PC-9 (cell line): Measurements from ENCODE around the gene UTF1. TPM values are rescaled to one million over a fixed set of nuclear protein-coding genes. Genes with fewer than 3 reads are reported as not detected.

Experiments used
- BruUV-seq: library from RNA; stranded (reverse); fragments of 400-500 nt; replicated peaks from 2 replicates; lab custom pipeline; 2021; lab: Mats Ljungman, UMichigan
- CTCF ChIA-PET: fragments of 300-600 bp; sonication (Branson Sonifier 250); formaldehyde crosslinking; loops from one replicate; lab custom pipeline; 2022; ENCODE audit warnings: antibody characterized with exemption; lab: Charles Lee
- POLR2A ChIA-PET: fragments of 300-600 bp; sonication (Branson Sonifier 250); formaldehyde crosslinking; loops from one replicate; lab custom pipeline; 2022; ENCODE audit warnings: antibody characterized with exemption; ENCODE audit not compliant: unreplicated experiment; lab: Charles Lee
- DNase-seq, 2 experiments: peaks; one replicate each; pipeline versions ENCODE4 v3.0.0 to v3.0.0-alpha.2; 2015 to 2022; ENCODE audit warnings: mixed read lengths in 1 of 2
- H2AFZ ChIP-seq: fragments of 200-600 bp; sonication (generic); 2 replicates; pipeline ENCODE4 v1.8.1; 2017; ENCODE audit warnings: antibody characterized with exemption
- H3F3A ChIP-seq: fragments of 200-600 bp; sonication (generic); 2 replicates; pipeline ENCODE4 v1.8.1; 2017; ENCODE audit warnings: antibody characterized with exemption, mild to moderate bottlenecking, low read depth; ENCODE audit not compliant: insufficient read depth
- H3K27ac ChIP-seq: fragments of 200-600 bp; sonication (generic); 2 replicates; pipeline ENCODE4 v1.6.1; 2016; ENCODE audit warnings: mixed run types
- H3K27me3 ChIP-seq: fragments of 200-600 bp; sonication (generic); 2 replicates; pipeline ENCODE4 v1.6.1; 2016; ENCODE audit warnings: low read depth, mixed run types; ENCODE audit not compliant: insufficient read depth
- H3K36me3 ChIP-seq: fragments of 200-600 bp; sonication (generic); 2 replicates; pipeline ENCODE4 v1.6.1; 2016; ENCODE audit warnings: low read depth, mixed run types
- H3K4me1 ChIP-seq: fragments of 200-600 bp; sonication (generic); replicated peaks from 2 replicates; pipeline ENCODE4 v1.6.1; 2016; ENCODE audit warnings: mixed run types; ENCODE audit not compliant: insufficient read depth
- H3K4me2 ChIP-seq: fragments of 200-600 bp; sonication (generic); 2 replicates; pipeline ENCODE4 v1.6.1; 2017; ENCODE audit warnings: mixed run types
- H3K4me3 ChIP-seq: fragments of 200-600 bp; sonication (generic); 2 replicates; pipeline ENCODE4 v1.6.1; 2016; ENCODE audit warnings: mixed run types
- H3K79me2 ChIP-seq: fragments of 200-600 bp; sonication (generic); 2 replicates; pipeline ENCODE4 v1.6.1; 2017; ENCODE audit warnings: low read depth, mixed run types
- H3K9me2 ChIP-seq: fragments of 200-600 bp; sonication (generic); 2 replicates; pipeline ENCODE4 v1.8.1; 2017; ENCODE audit warnings: mild to moderate bottlenecking; ENCODE audit not compliant: insufficient read depth
- H3K9me3 ChIP-seq: fragments of 200-600 bp; sonication (generic); 2 replicates; pipeline ENCODE4 v1.8.1; 2016; ENCODE audit warnings: low read depth; ENCODE audit not compliant: insufficient read depth
- H4K20me1 ChIP-seq: fragments of 200-600 bp; sonication (generic); 2 replicates; pipeline ENCODE4 v1.8.1; 2017; ENCODE audit not compliant: insufficient read depth
- CTCF ChIP-seq: fragments of 200-600 bp; sonication (generic); conservative IDR thresholded peaks from 2 replicates; pipeline ENCODE4 v1.6.1; 2017; ENCODE audit warnings: mixed run types, antibody characterized with exemption, mild to moderate bottlenecking, moderate library complexity
- EZH2 ChIP-seq: fragments of 200-600 bp; sonication (generic); IDR thresholded peaks from 2 replicates; pipeline ENCODE4 v1.8.0; 2017; ENCODE audit warnings: antibody characterized with exemption, low read depth
- intact Hi-C: fragments of 100-400 bp; cut with micrococcal nuclease; formaldehyde crosslinking; loops from one replicate; pipeline ENCODE4 v1.10.0; 2022; ENCODE audit not compliant: unreplicated experiment
- total RNA-seq: library from RNA; stranded (reverse); gene quantifications from 2 replicates; pipeline ENCODE4 v1.2.3, GENCODE V29; 2021

UTF1 gene
- total RNA-seq, 1 experiment from 2014 or later = not detected

GRCh38 chr10:133195096-133195495 is 34.9 kb upstream of the UTF1 start:
- H3K27me3 ChIP-seq = peaks cover 43% of the 10 kb centered on the region
- DNase-seq = no peak
- H3K4me1 ChIP-seq = no peaks in the 10 kb centered on the region
- H3K4me2 ChIP-seq = no peak overlapping the region
- no peak overlapping the region for H2AFZ ChIP-seq
- no peak for TF ChIP-seq CTCF
- TF ChIP-seq EZH2 = no peak
- no peaks in the 10 kb centered on the region for H4K20me1 ChIP-seq
- no peaks in the 10 kb centered on the region for H3K36me3 ChIP-seq
- intact Hi-C loops = no loop called here
- CTCF ChIA-PET = no interaction called here
- H3K9me2 ChIP-seq = no peaks in the 10 kb centered on the region
- H3K9me3 ChIP-seq = no peaks in the 10 kb centered on the region
- no peak overlapping the region for H3K4me3 ChIP-seq
- no TSS peak for BruUV-seq
- no peaks in the 10 kb centered on the region for H3K79me2 ChIP-seq
- H3K27ac ChIP-seq = no peak overlapping the region
- no peaks in the 10 kb centered on the region for H3F3A ChIP-seq
- POLR2A ChIA-PET = no interaction called here

GRCh38 chr10:133195611-133196010 is 34.4 kb upstream of the UTF1 start:
- DNase-seq = no peak
- Histone ChIP-seq H3K9me2 (no peaks in the 10 kb centered on the region), H3K36me3 (no peaks in the 10 kb centered on the region), H3K4me3 (no peak overlapping the region), H3K4me2 (no peak overlapping the region), H2AFZ (no peak overlapping the region), H3K27me3 (peaks cover 41% of the 10 kb centered on the region), H3F3A (no peaks in the 10 kb centered on the region), H3K9me3 (no peaks in the 10 kb centered on the region), H4K20me1 (no peaks in the 10 kb centered on the region), H3K79me2 (no peaks in the 10 kb centered on the region), H3K4me1 (no peaks in the 10 kb centered on the region), H3K27ac (no peak overlapping the region)
- intact Hi-C loops = no loop called here
- TF ChIP-seq CTCF (no peak), EZH2 (no peak)
- ChIA-PET POLR2A (no interaction called here), CTCF (no interaction called here)
- BruUV-seq = no TSS peak

GRCh38 chr10:133196221-133196915 is 33.6 kb upstream of the UTF1 start:
- no peaks in the 10 kb centered on the region for H3F3A ChIP-seq
- no TSS peak for BruUV-seq
- no peak overlapping the region for H3K27ac ChIP-seq
- no peak overlapping the region for H2AFZ ChIP-seq
- no peaks in the 10 kb centered on the region for H3K9me3 ChIP-seq
- H3K79me2 ChIP-seq = no peaks in the 10 kb centered on the region
- no peaks in the 10 kb centered on the region for H3K9me2 ChIP-seq
- ChIA-PET CTCF (interaction anchor here (0.6 kb wide), 1 partner anchor 130 kb away, joined by 4 read pairs; no protein-coding TSS in a partner anchor), POLR2A (no interaction called here)
- H4K20me1 ChIP-seq = no peaks in the 10 kb centered on the region
- H3K27me3 ChIP-seq = peaks cover 35% of the 10 kb centered on the region
- H3K4me1 ChIP-seq = no peaks in the 10 kb centered on the region
- no peak for DNase-seq
- H3K4me3 ChIP-seq = no peak overlapping the region
- no peaks in the 10 kb centered on the region for H3K36me3 ChIP-seq
- H3K4me2 ChIP-seq = no peak overlapping the region
- TF ChIP-seq EZH2 (no peak), CTCF (no peak)
- intact Hi-C loops = no loop called here
